Measurements from ENCODE around the gene SCARB1.

SCARB1 gene

DNA sequence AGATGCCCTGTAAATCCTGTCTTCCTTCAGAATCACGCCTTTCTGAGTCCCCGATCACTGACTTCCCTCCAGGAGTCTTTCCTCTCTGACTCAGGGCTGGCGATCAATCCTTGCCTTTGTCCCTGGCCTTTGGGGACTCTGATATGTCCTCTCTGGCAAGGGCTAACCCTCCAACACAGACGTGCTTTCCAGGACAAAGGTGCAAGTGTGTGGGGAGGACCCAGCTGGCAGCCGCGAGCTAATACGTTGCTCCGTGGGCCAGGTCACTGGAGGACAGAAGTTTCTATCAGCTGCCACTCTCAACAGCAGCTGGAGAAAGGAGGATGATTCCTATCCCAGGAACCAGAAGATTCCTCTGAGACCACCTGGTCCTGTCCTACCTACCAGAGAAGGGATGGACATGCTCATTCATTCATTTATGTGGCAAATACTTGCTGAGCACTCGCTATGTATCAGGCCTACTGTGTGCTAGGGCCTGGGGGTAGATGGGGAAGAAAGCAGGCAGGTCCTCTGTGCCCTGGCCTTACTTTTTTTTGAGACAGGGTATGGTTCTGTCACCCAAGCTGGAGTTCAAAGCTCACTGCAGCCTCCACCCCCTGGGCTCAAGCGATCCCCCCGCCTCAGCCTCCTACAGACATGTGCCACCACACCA, 8.5 kb upstream of the SCARB1 start:
- TF ChIP-seq, protein P1, sequence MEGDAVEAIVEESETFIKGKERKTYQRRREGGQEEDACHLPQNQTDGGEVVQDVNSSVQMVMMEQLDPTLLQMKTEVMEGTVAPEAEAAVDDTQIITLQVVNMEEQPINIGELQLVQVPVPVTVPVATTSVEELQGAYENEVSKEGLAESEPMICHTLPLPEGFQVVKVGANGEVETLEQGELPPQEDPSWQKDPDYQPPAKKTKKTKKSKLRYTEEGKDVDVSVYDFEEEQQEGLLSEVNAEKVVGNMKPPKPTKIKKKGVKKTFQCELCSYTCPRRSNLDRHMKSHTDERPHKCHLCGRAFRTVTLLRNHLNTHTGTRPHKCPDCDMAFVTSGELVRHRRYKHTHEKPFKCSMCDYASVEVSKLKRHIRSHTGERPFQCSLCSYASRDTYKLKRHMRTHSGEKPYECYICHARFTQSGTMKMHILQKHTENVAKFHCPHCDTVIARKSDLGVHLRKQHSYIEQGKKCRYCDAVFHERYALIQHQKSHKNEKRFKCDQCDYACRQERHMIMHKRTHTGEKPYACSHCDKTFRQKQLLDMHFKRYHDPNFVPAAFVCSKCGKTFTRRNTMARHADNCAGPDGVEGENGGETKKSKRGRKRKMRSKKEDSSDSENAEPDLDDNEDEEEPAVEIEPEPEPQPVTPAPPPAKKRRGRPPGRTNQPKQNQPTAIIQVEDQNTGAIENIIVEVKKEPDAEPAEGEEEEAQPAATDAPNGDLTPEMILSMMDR (IDR thresholded peaks at IDR 0.05; ENCODE audit: control insufficient read depth, insufficient read depth, low read depth, low read length, missing control alignments), result no peak
- H3K4me3 ChIP-seq (ENCODE audit: control insufficient read depth, low read depth, low read length), result no peak overlapping the region
- DNase-seq (ENCODE audit: low read depth), result no peak

GRCh38 chr12:124871297-124871696, 7.6 kb upstream of the SCARB1 start:
- DNase-seq (ENCODE audit: low read depth), result no peak
- H3K4me3 ChIP-seq (ENCODE audit: control insufficient read depth, low read depth, low read length), result no peak overlapping the region
- TF ChIP-seq, protein P1 (IDR thresholded peaks at IDR 0.05; ENCODE audit: control insufficient read depth, insufficient read depth, low read depth, low read length, missing control alignments), result no peak

DNA sequence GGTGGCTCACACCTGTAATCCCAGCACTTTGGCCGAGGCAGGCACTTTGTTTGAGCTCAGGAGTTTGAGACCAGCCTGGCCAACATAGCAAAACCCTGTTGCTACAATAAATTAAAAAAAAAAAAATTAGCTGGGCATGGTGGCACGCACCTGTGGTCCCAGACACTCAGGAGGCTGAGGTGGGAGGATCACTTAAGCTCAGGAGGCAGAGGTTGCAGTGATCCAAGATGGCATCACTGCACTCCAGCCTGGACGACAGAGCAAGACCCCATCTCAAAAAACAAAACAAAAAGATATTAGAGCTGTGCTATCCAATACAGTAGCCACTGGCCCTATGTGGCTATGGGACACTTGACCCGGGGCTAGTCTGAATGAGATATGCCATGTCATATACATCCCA, 6.9 kb upstream of the SCARB1 start:
- TF ChIP-seq, protein P1 (IDR thresholded peaks at IDR 0.05; ENCODE audit: control insufficient read depth, insufficient read depth, low read depth, low read length, missing control alignments), result no peak
- H3K4me3 ChIP-seq (ENCODE audit: control insufficient read depth, low read depth, low read length), result no peak overlapping the region
- DNase-seq (ENCODE audit: low read depth), result no peak

DNA sequence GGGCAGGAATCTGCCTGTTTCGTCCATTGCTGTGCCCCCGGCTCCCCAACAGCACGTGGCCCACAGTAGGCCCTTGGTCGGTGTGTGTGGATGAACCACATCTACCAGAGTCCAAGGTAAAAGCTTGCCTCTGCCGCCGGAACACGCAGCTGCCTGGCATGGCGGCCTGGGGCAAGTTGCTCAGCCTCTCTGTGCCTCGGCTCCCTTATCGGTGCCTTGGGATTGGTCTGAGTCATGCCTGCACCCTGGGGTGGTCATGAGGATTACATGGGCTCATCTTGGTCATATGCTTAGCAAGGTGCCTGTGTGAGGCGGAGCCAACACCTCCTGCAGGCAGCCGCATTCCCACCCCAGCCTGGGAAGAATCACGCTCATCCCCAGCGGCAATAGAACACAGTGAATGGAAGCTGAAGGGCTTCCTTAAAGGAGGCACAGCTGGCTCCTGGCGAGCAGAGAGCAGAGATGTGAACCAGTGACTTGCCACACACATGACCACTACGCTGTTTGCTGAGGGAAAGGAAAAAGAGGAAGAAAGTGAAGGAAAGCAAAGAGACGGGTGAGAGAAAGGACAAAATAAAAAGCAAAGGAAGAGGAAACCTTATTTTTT, 5.5 kb upstream of the SCARB1 start:
- H3K4me3 ChIP-seq (ENCODE audit: control insufficient read depth, low read depth, low read length), result no peak overlapping the region
- DNase-seq (ENCODE audit: low read depth), result no peak
- TF ChIP-seq, protein P1 (IDR thresholded peaks at IDR 0.05; ENCODE audit: control insufficient read depth, insufficient read depth, low read depth, low read length, missing control alignments), result no peak

- DNase-seq (ENCODE audit: low read depth), result no peak
- TF ChIP-seq, protein P1 (IDR thresholded peaks at IDR 0.05; ENCODE audit: control insufficient read depth, insufficient read depth, low read depth, low read length, missing control alignments), result no peak
- no peak overlapping the region for H3K4me3 ChIP-seq (ENCODE audit: control insufficient read depth, low read depth, low read length)
These were observed 4.8 kb upstream of the SCARB1 start for GRCh38 chr12:124868252-124869058.

GRCh38 chr12:124867401-124867930, 3.8 kb upstream of the SCARB1 start:
- H3K4me3 ChIP-seq (ENCODE audit: control insufficient read depth, low read depth, low read length), result no peak overlapping the region
- DNase-seq (ENCODE audit: low read depth), result no peak
- TF ChIP-seq, protein P1 (IDR thresholded peaks at IDR 0.05; ENCODE audit: control insufficient read depth, insufficient read depth, low read depth, low read length, missing control alignments), result no peak
